SW480 (cell line): Measurements from ENCODE around the gene NOG.

Experiments
- DNase-seq: peaks from one replicate; pipeline ENCODE4 v3.0.0-alpha.2; 2016; ENCODE audit warnings: low spot score

NOG gene

GRCh38 chr17:56593646-56594319, at the start of gene NOG:
NOG (plus strand) TSS chr17:56593699; CDS start chr17:56594224, 525 bp downstream.
- DNase-seq = peak; percentile 84

- DNase-seq = no peak
Measured at GRCh38 chr17:56545106-56545505, 48.4 kb upstream of the NOG start.

- DNase-seq = no peak
Measured at GRCh38 chr17:56545930-56546329, 47.6 kb upstream of the NOG start.

GRCh38 chr17:56548661-56549060, 44.8 kb upstream of the NOG start:
- DNase-seq = no peak

DNA sequence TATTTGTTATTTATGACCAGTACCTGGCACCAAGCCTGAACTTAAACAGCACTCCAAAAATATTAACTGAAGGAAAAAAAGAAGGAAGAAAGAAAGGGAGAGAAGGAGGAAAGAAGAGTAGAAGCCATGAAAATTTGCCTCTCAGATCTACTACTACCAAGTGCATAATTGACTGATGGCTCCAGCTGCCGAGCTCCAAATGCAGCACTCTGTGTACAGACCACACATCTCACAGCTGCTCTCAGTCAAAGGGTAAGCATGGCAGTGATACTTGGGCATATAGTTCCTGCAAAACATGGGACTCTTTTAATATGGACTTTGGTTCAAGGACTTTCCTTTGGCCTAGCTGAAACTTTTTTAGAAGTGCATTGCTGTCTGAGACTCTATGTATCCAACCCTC, 44.0 kb upstream of the NOG start:
- no peak for DNase-seq

- no peak for DNase-seq
Measured at GRCh38 chr17:56557682-56558081, 35.8 kb upstream of the NOG start.

DNA sequence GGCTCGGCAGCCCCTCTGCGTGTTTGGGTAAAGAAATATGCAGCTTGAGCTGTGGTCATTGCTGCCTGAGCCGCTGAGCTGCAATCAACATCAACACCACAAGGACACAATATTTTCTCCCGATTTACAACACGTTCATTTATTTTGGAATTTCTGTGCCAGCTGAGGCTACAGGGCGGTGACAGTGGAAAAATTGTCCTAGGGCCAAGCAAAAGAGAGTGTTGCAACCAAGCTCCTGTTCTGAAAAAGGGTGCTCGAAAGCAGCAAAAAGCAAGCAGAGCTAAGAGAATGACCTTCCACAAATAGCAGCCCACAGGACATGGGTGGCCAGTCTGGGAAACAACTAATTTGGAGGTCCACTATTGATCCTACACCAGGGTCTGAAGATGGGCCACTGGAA, 35.4 kb upstream of the NOG start:
- no peak for DNase-seq

DNA sequence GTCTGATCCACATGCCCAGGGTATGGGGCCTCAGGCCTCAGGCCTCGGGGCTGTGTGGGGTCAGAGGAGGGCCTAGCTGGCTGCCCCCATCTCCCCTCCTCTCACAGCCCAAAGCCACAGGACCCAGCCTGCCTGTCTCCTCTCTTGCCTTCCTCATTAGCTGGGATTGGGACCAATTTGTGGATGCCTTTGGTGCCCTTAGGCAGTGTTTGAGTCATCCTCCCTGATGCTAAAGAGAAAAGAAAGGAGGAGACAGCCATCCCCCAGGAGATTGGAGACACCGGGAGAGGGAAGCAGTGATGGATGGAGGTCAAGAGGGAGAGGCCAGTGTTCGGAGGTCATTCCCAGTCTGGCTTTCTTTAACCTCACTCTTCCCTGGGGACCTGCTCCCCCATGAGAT, 23.3 kb upstream of the NOG start:
- no peak for DNase-seq

DNA sequence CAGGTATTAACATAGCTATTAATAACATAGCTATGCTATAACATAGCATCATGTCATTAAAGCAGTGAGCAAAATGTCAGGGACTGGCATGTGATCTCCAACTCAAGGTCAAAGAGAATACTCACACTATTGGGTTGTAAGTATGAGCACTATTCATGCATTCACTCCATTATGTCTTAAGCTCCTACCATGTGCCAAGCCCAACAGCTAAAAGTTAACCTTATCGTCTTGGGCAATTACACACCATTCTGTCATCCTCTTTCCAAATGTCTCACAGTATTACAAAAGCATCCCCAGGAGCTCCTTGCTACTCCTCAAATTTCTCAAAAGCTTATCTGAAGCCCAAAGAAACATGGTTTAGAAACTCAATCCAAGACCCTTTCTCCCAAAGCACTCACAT, 22.0 kb upstream of the NOG start:
- no peak for DNase-seq

- no peak for DNase-seq
Measured at GRCh38 chr17:56577190-56577842, 16.2 kb upstream of the NOG start.

DNA sequence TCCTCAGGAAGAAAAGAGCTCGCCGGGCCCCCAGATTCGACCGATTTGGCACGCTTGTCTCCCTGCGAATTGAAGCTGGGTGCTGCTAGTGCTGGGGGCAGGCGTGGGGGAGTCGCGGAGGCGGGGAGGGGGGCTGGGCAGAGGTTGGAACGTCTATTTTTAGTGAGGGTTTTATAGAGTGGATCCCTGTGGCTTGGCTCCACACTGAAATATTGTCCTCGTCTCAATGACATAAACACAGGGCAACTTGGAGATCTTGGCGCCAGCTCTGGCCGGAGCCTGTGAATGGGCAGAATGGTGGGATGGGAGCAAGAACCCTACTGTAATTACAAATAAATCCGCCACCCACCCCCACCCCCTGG, 15.7 kb upstream of the NOG start:
- DNase-seq = no peak

DNA sequence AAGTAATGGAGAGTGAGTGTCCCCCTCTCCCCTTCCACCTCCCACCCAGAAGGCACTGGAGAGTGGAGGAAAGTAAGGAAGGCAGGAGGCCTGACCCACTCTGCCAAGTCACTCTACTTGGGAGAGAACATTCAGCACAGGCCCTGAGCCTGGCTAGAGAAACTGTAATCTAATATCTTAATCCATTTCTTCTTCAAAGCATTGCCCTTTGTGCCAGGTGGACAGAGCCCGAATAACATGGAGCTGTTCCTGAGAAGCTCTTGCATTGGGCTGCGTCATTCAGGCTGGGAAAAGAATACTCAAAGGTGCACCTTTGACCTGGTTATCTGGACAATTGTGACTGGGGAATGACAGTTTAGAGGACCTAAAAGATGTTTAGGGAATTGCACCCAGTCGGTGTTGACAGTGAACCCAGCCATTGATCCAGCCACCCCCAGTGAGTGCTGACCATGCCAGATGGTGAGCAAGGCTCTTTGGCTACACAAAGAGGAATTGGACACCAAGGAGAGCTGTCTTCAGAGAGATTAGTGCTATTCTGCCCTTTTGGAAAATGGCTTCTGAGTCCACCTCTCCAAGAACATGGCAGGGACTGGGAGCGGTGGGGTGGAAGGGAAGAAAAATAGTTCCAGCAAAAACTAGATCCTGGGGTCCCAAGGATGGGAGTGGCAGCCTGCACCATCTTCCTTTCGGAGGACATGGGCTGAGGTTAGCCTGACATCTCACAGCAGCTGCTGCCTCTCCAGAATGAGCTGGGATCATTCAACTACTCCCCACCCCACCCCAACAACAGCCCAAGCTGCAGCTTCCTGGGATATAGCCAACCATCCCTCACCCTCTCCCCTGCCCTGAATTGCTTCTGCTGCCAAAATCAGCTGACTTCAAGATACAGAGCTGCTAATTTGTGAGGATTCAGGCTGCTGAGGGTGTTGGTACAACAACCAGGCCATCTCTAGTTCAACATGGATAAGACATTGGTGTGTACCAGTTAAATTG, 11.6 kb upstream of the NOG start:
- DNase-seq = no peak

GRCh38 chr17:56583772-56584171, 9.7 kb upstream of the NOG start:
- no peak for DNase-seq

GRCh38 chr17:56587298-56587697, 6.2 kb upstream of the NOG start:
- DNase-seq = no peak

GRCh38 chr17:56592487-56593085, 913 bp upstream of the NOG start:
- DNase-seq = peak; percentile 76

DNA sequence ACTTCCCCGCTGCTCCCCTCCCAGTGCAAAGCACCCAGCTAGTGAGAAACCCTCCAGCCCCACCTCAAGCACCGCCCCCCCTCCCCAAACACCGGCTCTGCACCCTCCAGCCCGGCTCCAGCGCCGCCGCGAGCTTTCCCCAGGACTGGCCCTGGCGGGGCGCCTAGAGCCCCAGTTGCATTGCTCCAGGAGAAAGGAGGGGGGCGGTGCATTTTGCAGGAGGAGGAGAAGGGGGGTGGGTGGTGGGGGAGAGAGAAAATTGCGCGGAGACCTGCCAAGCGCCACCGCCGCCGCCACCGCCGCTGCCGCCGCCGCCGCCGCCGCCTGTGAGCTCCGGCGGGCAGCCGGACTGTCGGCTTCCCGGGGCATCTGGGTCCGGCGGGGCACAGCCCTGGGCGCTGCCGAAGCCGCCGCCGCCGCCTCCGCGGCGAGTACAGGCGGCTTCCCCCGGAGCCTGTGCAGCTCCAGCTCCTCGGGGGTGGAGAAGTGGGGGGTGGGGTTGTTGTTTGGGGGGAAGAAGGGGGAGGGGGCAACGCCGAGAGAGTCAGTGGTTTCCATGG, 333 bp upstream of the NOG start:
- DNase-seq = peak; percentile 60

DNA sequence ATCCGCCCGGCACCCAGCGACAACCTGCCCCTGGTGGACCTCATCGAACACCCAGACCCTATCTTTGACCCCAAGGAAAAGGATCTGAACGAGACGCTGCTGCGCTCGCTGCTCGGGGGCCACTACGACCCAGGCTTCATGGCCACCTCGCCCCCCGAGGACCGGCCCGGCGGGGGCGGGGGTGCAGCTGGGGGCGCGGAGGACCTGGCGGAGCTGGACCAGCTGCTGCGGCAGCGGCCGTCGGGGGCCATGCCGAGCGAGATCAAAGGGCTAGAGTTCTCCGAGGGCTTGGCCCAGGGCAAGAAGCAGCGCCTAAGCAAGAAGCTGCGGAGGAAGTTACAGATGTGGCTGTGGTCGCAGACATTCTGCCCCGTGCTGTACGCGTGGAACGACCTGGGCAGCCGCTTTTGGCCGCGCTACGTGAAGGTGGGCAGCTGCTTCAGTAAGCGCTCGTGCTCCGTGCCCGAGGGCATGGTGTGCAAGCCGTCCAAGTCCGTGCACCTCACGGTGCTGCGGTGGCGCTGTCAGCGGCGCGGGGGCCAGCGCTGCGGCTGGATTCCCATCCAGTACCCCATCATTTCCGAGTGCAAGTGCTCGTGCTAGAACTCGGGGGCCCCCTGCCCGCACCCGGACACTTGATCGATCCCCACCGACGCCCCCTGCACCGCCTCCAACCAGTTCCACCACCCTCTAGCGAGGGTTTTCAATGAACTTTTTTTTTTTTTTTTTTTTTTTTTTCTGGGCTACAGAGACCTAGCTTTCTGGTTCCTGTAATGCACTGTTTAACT, 1.0 kb downstream of the NOG start:
- peak; percentile 48 for DNase-seq

- DNase-seq = no peak
Measured at GRCh38 chr17:56595108-56595418, 1.6 kb downstream of the NOG start.

- DNase-seq = peak; percentile 13
Measured at GRCh38 chr17:56595831-56596690, 2.6 kb downstream of the NOG start.

DNA sequence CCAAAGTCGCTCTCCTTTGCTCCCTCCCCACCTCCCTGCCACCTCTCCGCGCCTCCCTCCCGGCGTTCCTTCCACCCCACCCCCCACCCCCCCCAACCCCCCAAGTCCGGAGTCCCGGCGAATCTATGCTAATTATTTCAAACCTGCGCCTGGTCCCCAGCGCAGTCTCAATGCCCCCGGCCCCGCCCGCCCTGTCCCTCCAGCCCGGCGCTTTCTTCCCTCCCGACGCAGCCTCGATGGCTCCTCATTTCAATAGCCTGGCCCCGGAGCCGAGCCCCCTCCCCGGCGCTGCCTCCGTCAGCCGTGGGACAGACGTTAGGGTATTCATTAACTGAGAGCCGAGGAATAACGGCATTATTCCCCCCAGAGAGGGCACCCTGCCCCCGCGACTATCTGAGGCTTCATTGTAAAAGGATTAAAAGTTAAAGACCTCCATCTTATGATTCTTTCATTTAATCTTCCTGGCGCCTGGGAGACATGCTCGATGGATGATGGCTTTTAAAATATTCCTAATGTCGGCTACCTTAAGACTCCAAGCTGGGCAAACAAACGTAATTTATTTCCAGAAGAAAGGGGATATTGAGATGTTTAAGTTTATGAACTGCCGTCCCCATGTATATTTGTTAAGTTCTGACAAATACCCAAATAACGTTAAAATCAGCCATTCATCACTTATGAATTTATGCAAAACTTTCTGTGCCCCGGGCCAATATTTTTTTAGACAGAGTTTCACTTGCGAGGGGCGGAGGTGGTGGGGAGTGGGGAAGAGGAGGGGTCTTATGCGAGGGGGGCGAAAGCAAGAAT, 3.4 kb downstream of the NOG start:
- DNase-seq = no peak
